Uterus (tissue), 4 donors: Measurements from ENCODE around the gene WDR27. TPM values are rescaled to one million over a fixed set of nuclear protein-coding genes. Genes with fewer than 3 reads are reported as not detected.
A peak's percentile ranks its signal among the peaks of the same experiment; 100 is the strongest.
"Not testable (repeated sequence)": the region's sequence is repeated elsewhere in the genome, so short reads cannot be mapped to it uniquely, and the experiment has no call there.

Experiments
- DNase-seq, 2 donors: peaks; one replicate each; pipeline ENCODE4 v3.0.0-alpha.2; 2019 to 2020
- H3K27ac ChIP-seq, 2 donors: fragments of 200-600 bp; sonication (generic); 1 replicate in 1 of 2; 2 replicates in 1 of 2; pipeline ENCODE4 v1.5.1; 2016 to 2018
- H3K27me3 ChIP-seq, 2 donors: fragments of 200-600 bp; sonication (generic); one replicate each; pipeline ENCODE4 v1.5.1; 2018 to 2019; ENCODE audit warnings: control low read depth in 1 of 2
- H3K36me3 ChIP-seq, 2 donors: fragments of 200-600 bp; sonication (generic); one replicate each; pipeline ENCODE4 v1.5.1; 2019; ENCODE audit warnings: control low read depth in 1 of 2
- H3K4me1 ChIP-seq, 2 donors: fragments of 200-600 bp; sonication (generic); one replicate each; pipeline ENCODE4 v1.5.1; 2018 to 2019; ENCODE audit warnings: control low read depth in 1 of 2
- H3K4me3 ChIP-seq, 2 donors: fragments of 200-600 bp; sonication (generic); 1 replicate in 1 of 2; 2 replicates in 1 of 2; pipeline ENCODE4 v1.5.1; 2018 to 2019; ENCODE audit warnings: mild to moderate bottlenecking in 1 of 2
- H3K9me3 ChIP-seq, 2 donors: fragments of 200-600 bp; sonication (generic); one replicate each; pipeline ENCODE4 v1.5.1; 2019; ENCODE audit warnings: control low read depth in 1 of 2
- CTCF ChIP-seq, 4 experiments: fragments of 200-600 bp in 2 of 4; fragments of 450-650 bp in 2 of 4; sonication (generic) in 2 of 4; IDR thresholded peaks; one replicate each; pipeline ENCODE4 v1.5.1; 2016 to 2019; ENCODE audit warnings: antibody characterized with exemption in 4 of 4, mild to moderate bottlenecking in 2 of 4, moderate library complexity in 1 of 4
- POLR2A ChIP-seq, 2 donors: fragments of 450-650 bp; IDR thresholded peaks; one replicate each; pipeline ENCODE4 v1.6.1; 2016; ENCODE audit warnings: antibody characterized with exemption in 2 of 2, mild to moderate bottlenecking in 1 of 2, moderate library complexity in 1 of 2
- intact Hi-C: fragments of 100-400 bp; cut with DNase I; formaldehyde crosslinking; loops from one replicate; pipeline ENCODE4 v1.15.1; 2023; ENCODE audit warnings: low total_unique reads
- total RNA-seq, 4 donors: library from RNA; depleted of rRNA in 3 of 4; stranded (reverse); fragments of >200 nt in 3 of 4; gene quantifications; one replicate each; pipeline versions ENCODE4 v1.1.0 to v1.2.4, GENCODE V29; 2014 to 2023
- donor health status: DM: yes; HTN: yes; CAD: no.

The WDR27 gene
- total RNA-seq, 4 donors from 2014 or later = 41.8 to 69.7 (median 59.7) TPM

GRCh38 chr6:169441292-169441691 lies 260.5 kb downstream of the WDR27 start:
- no peak for DNase-seq
- Histone ChIP-seq H3K4me1 (no peaks in the 10 kb centered on the region), H3K36me3 (no peaks in the 10 kb centered on the region), H3K27ac (no peak overlapping the region), H3K9me3 (no peaks in the 10 kb centered on the region), H3K4me3 (no peak overlapping the region), H3K27me3 (no peaks in the 10 kb centered on the region)
- intact Hi-C loops = no loop called here
- TF ChIP-seq CTCF (IDR thresholded peaks at IDR 0.05) (no peak), POLR2A (IDR thresholded peaks at IDR 0.05) (no peak)

GRCh38 chr6:169439710-169440109 lies 262.1 kb downstream of the WDR27 start:
- Histone ChIP-seq H3K4me3 (no peak overlapping the region), H3K27ac (no peak overlapping the region), H3K36me3 (no peaks in the 10 kb centered on the region), H3K27me3 (no peaks in the 10 kb centered on the region), H3K4me1 (no peaks in the 10 kb centered on the region), H3K9me3 (no peaks in the 10 kb centered on the region)
- no peak for TF ChIP-seq POLR2A (IDR thresholded peaks at IDR 0.05)
- intact Hi-C loops = no loop called here
- DNase-seq = no peak

GRCh38 chr6:169434554-169434953 lies 267.3 kb downstream of the WDR27 start:
- peaks cover 0 to 13% of the 10 kb centered on the region in 2 donors for H3K9me3 ChIP-seq
- intact Hi-C loops = not testable (repeated sequence)

GRCh38 chr6:169429001-169429400 lies 272.8 kb downstream of the WDR27 start:
- H3K4me3 ChIP-seq = no peak overlapping the region
- DNase-seq = no peak
- H3K9me3 ChIP-seq = peaks cover 0 to 11% of the 10 kb centered on the region in 2 donors
- H3K27ac ChIP-seq = peak overlapping the region; percentile 89 to 94
- H3K27me3 ChIP-seq = no peaks in the 10 kb centered on the region
- TF ChIP-seq CTCF (IDR thresholded peaks at IDR 0.05) (no peak), POLR2A (IDR thresholded peaks at IDR 0.05) (no peak)
- no peaks in the 10 kb centered on the region for H3K36me3 ChIP-seq
- intact Hi-C loops = no loop called here
- no peaks in the 10 kb centered on the region for H3K4me1 ChIP-seq

More at GRCh38 chr6:169434554-169434953, 267.3 kb downstream of the WDR27 start:
- not testable (repeated sequence) for H3K4me1 ChIP-seq, H3K27me3 ChIP-seq, H3K4me3 ChIP-seq, DNase-seq, H3K27ac ChIP-seq, H3K36me3 ChIP-seq

GRCh38 chr6:169428532-169428931 lies 273.3 kb downstream of the WDR27 start:
- TF ChIP-seq CTCF (IDR thresholded peaks at IDR 0.05) (no peak), POLR2A (IDR thresholded peaks at IDR 0.05) (no peak)
- intact Hi-C loops = no loop called here
- H3K27me3 ChIP-seq = no peaks in the 10 kb centered on the region
- no peaks in the 10 kb centered on the region for H3K36me3 ChIP-seq
- H3K9me3 ChIP-seq = peaks cover 0 to 8% of the 10 kb centered on the region in 2 donors
- H3K4me1 ChIP-seq = no peaks in the 10 kb centered on the region
- peak; percentile 55 to 70 for DNase-seq
- H3K27ac ChIP-seq = peak overlapping the region; percentile 89 to 94
- no peak overlapping the region for H3K4me3 ChIP-seq

GRCh38 chr6:169427856-169428255 lies 274.0 kb downstream of the WDR27 start:
- TF ChIP-seq CTCF (IDR thresholded peaks at IDR 0.05) (no peak), POLR2A (IDR thresholded peaks at IDR 0.05) (peak in 1 of 2 donors; percentile 10)
- H3K4me3 ChIP-seq = no peak overlapping the region
- intact Hi-C loops = no loop called here
- H3K9me3 ChIP-seq = peaks cover 0 to 8% of the 10 kb centered on the region in 2 donors
- H3K27ac ChIP-seq = peak overlapping the region; percentile 89 to 94
- H3K4me1 ChIP-seq = no peaks in the 10 kb centered on the region
- DNase-seq = peak; percentile 69 to 74
- H3K27me3 ChIP-seq = no peaks in the 10 kb centered on the region
- H3K36me3 ChIP-seq = no peaks in the 10 kb centered on the region
